ENCODE results near the gene AMPD3.

Gene AMPD3

GRCh38 chr11:10490398-10491241 is 35.6 kb downstream of the AMPD3 start:
- DNase-seq (no peak), ATAC-seq (replicated peaks) (no peak)
- Mint-ChIP-seq H3K27ac (peak overlapping the region; percentile 83 to 94), H3K4me3 (no peak overlapping the region), H3K9me3 (no peaks in the 10 kb centered on the region), H3K27me3 (no peaks in the 10 kb centered on the region), H3K36me3 (ENCODE audit: insufficient read depth) (peaks cover 20% of the 10 kb centered on the region), H3K4me1 (ENCODE audit: low read depth in 2 of 2) (peaks cover 13 to 17% of the 10 kb centered on the region in 2 donors)

- no peak for DNase-seq
- Mint-ChIP-seq H3K27ac (peak overlapping the region in 1 of 2 donors; percentile 81), H3K9me3 (no peaks in the 10 kb centered on the region), H3K27me3 (no peaks in the 10 kb centered on the region), H3K4me3 (no peak overlapping the region), H3K4me1 (ENCODE audit: low read depth in 2 of 2) (peaks cover 17% of the 10 kb centered on the region in 2 donors), H3K36me3 (ENCODE audit: insufficient read depth) (peaks cover 24% of the 10 kb centered on the region)
- ATAC-seq (replicated peaks) = no peak
Measured at GRCh38 chr11:10492084-10492483, 37.0 kb downstream of the AMPD3 start.

GRCh38 chr11:10493041-10493663 is 38.1 kb downstream of the AMPD3 start:
- Mint-ChIP-seq H3K9me3 (no peaks in the 10 kb centered on the region), H3K27ac (no peak overlapping the region), H3K27me3 (no peaks in the 10 kb centered on the region), H3K36me3 (ENCODE audit: insufficient read depth) (peaks cover 28% of the 10 kb centered on the region), H3K4me1 (ENCODE audit: low read depth in 2 of 2) (peaks cover 13 to 14% of the 10 kb centered on the region in 2 donors), H3K4me3 (no peak overlapping the region)
- no peak for ATAC-seq (replicated peaks)
- DNase-seq = no peak

GRCh38 chr11:10494636-10495463 is 39.8 kb downstream of the AMPD3 start:
- Mint-ChIP-seq H3K4me1 (ENCODE audit: low read depth in 2 of 2) (peaks cover 3 to 6% of the 10 kb centered on the region in 2 donors), H3K4me3 (no peak overlapping the region), H3K36me3 (ENCODE audit: insufficient read depth) (peaks cover 34% of the 10 kb centered on the region), H3K27ac (peak overlapping the region in 1 of 2 donors; percentile 69), H3K9me3 (no peaks in the 10 kb centered on the region), H3K27me3 (no peaks in the 10 kb centered on the region)
- DNase-seq (no peak), ATAC-seq (replicated peaks) (no peak)

GRCh38 chr11:10495464-10495786 is 40.4 kb downstream of the AMPD3 start:
- Mint-ChIP-seq H3K36me3 (ENCODE audit: insufficient read depth) (peaks cover 34% of the 10 kb centered on the region), H3K9me3 (no peaks in the 10 kb centered on the region), H3K27me3 (no peaks in the 10 kb centered on the region), H3K27ac (peak overlapping the region in 1 of 2 donors; percentile 69), H3K4me3 (no peak overlapping the region), H3K4me1 (ENCODE audit: low read depth in 2 of 2) (peaks cover 0 to 4% of the 10 kb centered on the region in 2 donors)
- ATAC-seq (replicated peaks) (no peak), DNase-seq (no peak)

- Mint-ChIP-seq H3K4me1 (ENCODE audit: low read depth in 2 of 2) (peaks cover 0 to 4% of the 10 kb centered on the region in 2 donors), H3K27ac (peak overlapping the region in 1 of 2 donors; percentile 84), H3K4me3 (no peak overlapping the region), H3K27me3 (no peaks in the 10 kb centered on the region), H3K36me3 (ENCODE audit: insufficient read depth) (peaks cover 36% of the 10 kb centered on the region), H3K9me3 (no peaks in the 10 kb centered on the region)
- DNase-seq = no peak
- no peak for ATAC-seq (replicated peaks)
Measured at GRCh38 chr11:10496296-10496936, 41.4 kb downstream of the AMPD3 start.

- no peaks in the 10 kb centered on the region for H3K9me3 Mint-ChIP-seq
- H3K27ac Mint-ChIP-seq = peak overlapping the region in 1 of 2 donors; percentile 62
- ATAC-seq (replicated peaks) (no peak), DNase-seq (no peak)
- H3K27me3 Mint-ChIP-seq = no peaks in the 10 kb centered on the region
- H3K4me3 Mint-ChIP-seq = no peak overlapping the region
- H3K36me3 Mint-ChIP-seq (ENCODE audit: insufficient read depth) = peaks cover 42% of the 10 kb centered on the region
- peaks cover 0 to 4% of the 10 kb centered on the region in 2 donors for H3K4me1 Mint-ChIP-seq (ENCODE audit: low read depth in 2 of 2)
Measured at GRCh38 chr11:10497371-10498021, 42.4 kb downstream of the AMPD3 start.

- ATAC-seq (replicated peaks) = no peak
- no peak for DNase-seq
- no peak overlapping the region for H3K4me3 Mint-ChIP-seq
- peaks cover 42% of the 10 kb centered on the region for H3K36me3 Mint-ChIP-seq (ENCODE audit: insufficient read depth)
- H3K27me3 Mint-ChIP-seq = no peaks in the 10 kb centered on the region
- peak overlapping the region in 1 of 2 donors; percentile 62 for H3K27ac Mint-ChIP-seq
- no peaks in the 10 kb centered on the region for H3K9me3 Mint-ChIP-seq
- peaks cover 0 to 4% of the 10 kb centered on the region in 2 donors for H3K4me1 Mint-ChIP-seq (ENCODE audit: low read depth in 2 of 2)
Measured at GRCh38 chr11:10498022-10498400, 42.9 kb downstream of the AMPD3 start.

- Mint-ChIP-seq H3K27ac (peak overlapping the region in 1 of 2 donors; percentile 62), H3K4me1 (ENCODE audit: low read depth in 2 of 2) (peaks cover 0 to 4% of the 10 kb centered on the region in 2 donors), H3K27me3 (no peaks in the 10 kb centered on the region), H3K9me3 (no peaks in the 10 kb centered on the region), H3K36me3 (ENCODE audit: insufficient read depth) (peaks cover 44% of the 10 kb centered on the region), H3K4me3 (no peak overlapping the region)
- no peak for DNase-seq
- no peak for ATAC-seq (replicated peaks)
Measured at GRCh38 chr11:10498426-10499250, 43.6 kb downstream of the AMPD3 start.

- Mint-ChIP-seq H3K27me3 (no peaks in the 10 kb centered on the region), H3K4me3 (no peak overlapping the region), H3K36me3 (ENCODE audit: insufficient read depth) (peaks cover 49% of the 10 kb centered on the region), H3K27ac (no peak overlapping the region), H3K9me3 (no peaks in the 10 kb centered on the region), H3K4me1 (ENCODE audit: low read depth in 2 of 2) (peaks cover 0 to 4% of the 10 kb centered on the region in 2 donors)
- ATAC-seq (replicated peaks) (no peak), DNase-seq (no peak)
Measured at GRCh38 chr11:10499452-10499851, 44.4 kb downstream of the AMPD3 start.

GRCh38 chr11:10499874-10500601 is 45.0 kb downstream of the AMPD3 start:
- Mint-ChIP-seq H3K4me1 (ENCODE audit: low read depth in 2 of 2) (peaks cover 0 to 4% of the 10 kb centered on the region in 2 donors), H3K4me3 (no peak overlapping the region), H3K27me3 (no peaks in the 10 kb centered on the region), H3K27ac (peak overlapping the region in 1 of 2 donors; percentile 8), H3K9me3 (no peaks in the 10 kb centered on the region), H3K36me3 (ENCODE audit: insufficient read depth) (peaks cover 44% of the 10 kb centered on the region)
- ATAC-seq (replicated peaks) (no peak), DNase-seq (no peak)

All from effector memory CD8-positive, alpha-beta T cell (primary cell).